GM23338 (cell line): ENCODE data around the gene UBE2G1.

ENCODE experiments used
- CREB1 ChIP-seq: fragments of 250-450 bp; sonication (Bioruptor Pico); IDR thresholded peaks from 2 replicates; pipeline ENCODE4 v1.5.0; 2020; ENCODE audit warnings: low read depth, mild to moderate bottlenecking, moderate library complexity
- CTCF ChIP-seq, 2 experiments: fragments of 200-600 bp in 1 of 2; sonication (generic) in 1 of 2; conservative IDR thresholded peaks; 2 replicates each; pipeline versions ENCODE4 v1.5.1 to v1.6.1; 2016 to 2017; ENCODE audit warnings: antibody characterized with exemption in 2 of 2, low read depth in 2 of 2, mild to moderate bottlenecking in 2 of 2, moderate library complexity in 1 of 2
- ETS1 ChIP-seq: IDR thresholded peaks from 2 replicates; pipeline ENCODE4 v1.6.1; 2016; ENCODE audit warnings: antibody characterized with exemption
- EZH2 ChIP-seq: fragments of 200-600 bp; sonication (generic); IDR thresholded peaks from one replicate; pipeline ENCODE4 v1.8.0; 2017; ENCODE audit warnings: antibody characterized with exemption, mild to moderate bottlenecking, low read depth; ENCODE audit not compliant: unreplicated experiment
- EZH2phosphoT487 ChIP-seq: fragments of 200-600 bp; sonication (generic); IDR thresholded peaks from one replicate; pipeline ENCODE4 v1.8.1; 2018; ENCODE audit warnings: antibody characterized with exemption; ENCODE audit not compliant: unreplicated experiment
- JUNB ChIP-seq: IDR thresholded peaks from one replicate; pipeline ENCODE4 v1.6.1; 2016; ENCODE audit warnings: antibody characterized with exemption; ENCODE audit not compliant: unreplicated experiment
- POLR2AphosphoS5 ChIP-seq: IDR thresholded peaks from 2 replicates; pipeline ENCODE4 v1.6.1; 2016; ENCODE audit warnings: antibody characterized with exemption, low read depth
- STAT1 ChIP-seq: IDR thresholded peaks from one replicate; pipeline ENCODE4 v1.6.1; 2016; ENCODE audit warnings: antibody characterized with exemption; ENCODE audit not compliant: unreplicated experiment
- ZNF114 ChIP-seq: fragments of 250-450 bp; sonication (Bioruptor Pico); IDR thresholded peaks from 2 replicates; pipeline ENCODE4 v1.5.0; 2020; ENCODE audit warnings: mild to moderate bottlenecking, moderate library complexity
- ZNF331 ChIP-seq: fragments of 250-450 bp; sonication (Bioruptor Pico); IDR thresholded peaks from 2 replicates; pipeline ENCODE4 v1.5.0; 2020; ENCODE audit warnings: low read depth, mild to moderate bottlenecking, moderate library complexity
- TF ChIP-seq, protein P1 (sequence below): IDR thresholded peaks from one replicate; pipeline ENCODE4 v1.6.1; 2018; ENCODE audit warnings: antibody characterized with exemption; ENCODE audit not compliant: unreplicated experiment

GRCh38 chr17:4310354-4311060 is 56.0 kb downstream of the UBE2G1 start:
- no peak for TF ChIP-seq CTCF (conservative IDR thresholded peaks at IDR 0.05; ENCODE audit: low read depth in 2 of 2)
- TF ChIP-seq, protein P1, sequence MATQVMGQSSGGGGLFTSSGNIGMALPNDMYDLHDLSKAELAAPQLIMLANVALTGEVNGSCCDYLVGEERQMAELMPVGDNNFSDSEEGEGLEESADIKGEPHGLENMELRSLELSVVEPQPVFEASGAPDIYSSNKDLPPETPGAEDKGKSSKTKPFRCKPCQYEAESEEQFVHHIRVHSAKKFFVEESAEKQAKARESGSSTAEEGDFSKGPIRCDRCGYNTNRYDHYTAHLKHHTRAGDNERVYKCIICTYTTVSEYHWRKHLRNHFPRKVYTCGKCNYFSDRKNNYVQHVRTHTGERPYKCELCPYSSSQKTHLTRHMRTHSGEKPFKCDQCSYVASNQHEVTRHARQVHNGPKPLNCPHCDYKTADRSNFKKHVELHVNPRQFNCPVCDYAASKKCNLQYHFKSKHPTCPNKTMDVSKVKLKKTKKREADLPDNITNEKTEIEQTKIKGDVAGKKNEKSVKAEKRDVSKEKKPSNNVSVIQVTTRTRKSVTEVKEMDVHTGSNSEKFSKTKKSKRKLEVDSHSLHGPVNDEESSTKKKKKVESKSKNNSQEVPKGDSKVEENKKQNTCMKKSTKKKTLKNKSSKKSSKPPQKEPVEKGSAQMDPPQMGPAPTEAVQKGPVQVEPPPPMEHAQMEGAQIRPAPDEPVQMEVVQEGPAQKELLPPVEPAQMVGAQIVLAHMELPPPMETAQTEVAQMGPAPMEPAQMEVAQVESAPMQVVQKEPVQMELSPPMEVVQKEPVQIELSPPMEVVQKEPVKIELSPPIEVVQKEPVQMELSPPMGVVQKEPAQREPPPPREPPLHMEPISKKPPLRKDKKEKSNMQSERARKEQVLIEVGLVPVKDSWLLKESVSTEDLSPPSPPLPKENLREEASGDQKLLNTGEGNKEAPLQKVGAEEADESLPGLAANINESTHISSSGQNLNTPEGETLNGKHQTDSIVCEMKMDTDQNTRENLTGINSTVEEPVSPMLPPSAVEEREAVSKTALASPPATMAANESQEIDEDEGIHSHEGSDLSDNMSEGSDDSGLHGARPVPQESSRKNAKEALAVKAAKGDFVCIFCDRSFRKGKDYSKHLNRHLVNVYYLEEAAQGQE, result no peak
- no peak for TF ChIP-seq POLR2AphosphoS5
- no peak for TF ChIP-seq EZH2phosphoT487
- no peak for TF ChIP-seq EZH2
- no peak for TF ChIP-seq STAT1
- TF ChIP-seq JUNB, result no peak
- no peak for TF ChIP-seq ZNF114
- TF ChIP-seq ZNF331 (CRISPR knock-in tag), result no peak
- TF ChIP-seq CREB1 (CRISPR knock-in tag), result no peak
- TF ChIP-seq ETS1, result no peak
